ENCODE data around the gene PRKG1.

Gene PRKG1

GRCh38 chr10:51074238-51075028 is at the start of gene PRKG1:
TSS of gene PRKG1 (plus strand) at chr10:51074487.
- DNase-seq = peak; percentile 8

GRCh38 chr10:51028420-51028819 is 45.9 kb upstream of the PRKG1 start:
- no peak for DNase-seq

- DNase-seq = no peak
Observed at GRCh38 chr10:51029172-51029641, 45.1 kb upstream of the PRKG1 start.

GRCh38 chr10:51030480-51030879 is 43.8 kb upstream of the PRKG1 start:
- DNase-seq = no peak

GRCh38 chr10:51031950-51032349 is 42.3 kb upstream of the PRKG1 start:
- no peak for DNase-seq

- DNase-seq = no peak
Observed at GRCh38 chr10:51034769-51035168, 39.5 kb upstream of the PRKG1 start.

- no peak for DNase-seq
Observed at GRCh38 chr10:51035344-51035743, 38.9 kb upstream of the PRKG1 start.

- no peak for DNase-seq
Observed at GRCh38 chr10:51045871-51046270, 28.4 kb upstream of the PRKG1 start.

- no peak for DNase-seq
Observed at GRCh38 chr10:51046654-51047053, 27.6 kb upstream of the PRKG1 start.

GRCh38 chr10:51047857-51048256 is 26.4 kb upstream of the PRKG1 start:
- no peak for DNase-seq

GRCh38 chr10:51048792-51049191 is 25.5 kb upstream of the PRKG1 start:
- no peak for DNase-seq

GRCh38 chr10:51052163-51052562 is 22.1 kb upstream of the PRKG1 start:
- DNase-seq = no peak

- no peak for DNase-seq
Observed at GRCh38 chr10:51057925-51058324, 16.4 kb upstream of the PRKG1 start.

GRCh38 chr10:51063166-51063565 is 11.1 kb upstream of the PRKG1 start:
- no peak for DNase-seq

GRCh38 chr10:51063659-51064535 is 10.4 kb upstream of the PRKG1 start:
- DNase-seq = peak; percentile 34

GRCh38 chr10:51066231-51066630 is 8.1 kb upstream of the PRKG1 start:
- no peak for DNase-seq

- DNase-seq = no peak
Observed at GRCh38 chr10:51072210-51072609, 2.1 kb upstream of the PRKG1 start.

GRCh38 chr10:51072921-51073434 is 1.3 kb upstream of the PRKG1 start:
- no peak for DNase-seq

GRCh38 chr10:51073453-51074237 is 642 bp upstream of the PRKG1 start:
- DNase-seq = no peak

GRCh38 chr10:51075043-51075872 is 971 bp downstream of the PRKG1 start:
- DNase-seq = no peak

GRCh38 chr10:51075873-51076229 is 1.6 kb downstream of the PRKG1 start:
- no peak for DNase-seq

- DNase-seq = no peak
Observed at GRCh38 chr10:51076299-51076841, 2.1 kb downstream of the PRKG1 start.
